GM23338 (cell line): Measurements from ENCODE around the gene CLC. TPM values are rescaled to one million over a fixed set of nuclear protein-coding genes. Genes with fewer than 3 reads are reported as not detected.

Experiments used
- ATAC-seq: fragments of 200-7000 bp; cut with Tn5 transposase; 3 replicates; pipeline ENCODE4 v1.9.1; 2020
- DNase-seq: peaks from one replicate; pipeline ENCODE4 v3.0.0-alpha.2; 2015; ENCODE audit warnings: low spot score
- H2AFZ ChIP-seq: fragments of 200-600 bp; sonication (generic); 2 replicates; pipeline ENCODE4 v1.8.0; 2016; ENCODE audit warnings: antibody characterized with exemption, mild to moderate bottlenecking, moderate library complexity
- H3F3A ChIP-seq: fragments of 200-600 bp; sonication (generic); replicated peaks from 2 replicates; pipeline ENCODE4 v1.8.0; 2017; ENCODE audit warnings: antibody characterized with exemption, mixed run types, low read depth
- H3K27ac ChIP-seq: fragments of 200-600 bp; sonication (generic); 2 replicates; pipeline ENCODE4 v1.6.1; 2016; ENCODE audit warnings: low read depth
- H3K27me3 ChIP-seq: fragments of 200-600 bp; sonication (generic); 2 replicates; pipeline ENCODE4 v1.8.0; 2016; ENCODE audit warnings: mild to moderate bottlenecking, mixed run types, moderate library complexity; ENCODE audit not compliant: insufficient read depth
- H3K36me3 ChIP-seq: fragments of 200-600 bp; sonication (generic); 2 replicates; pipeline ENCODE4 v1.8.0; 2016; ENCODE audit warnings: mild to moderate bottlenecking; ENCODE audit not compliant: insufficient read depth
- H3K4me1 ChIP-seq: fragments of 200-600 bp; sonication (generic); 2 replicates; pipeline ENCODE4 v1.8.0; 2016; ENCODE audit warnings: mild to moderate bottlenecking, moderate library complexity; ENCODE audit not compliant: insufficient read depth
- H3K4me2 ChIP-seq: fragments of 200-600 bp; sonication (generic); 2 replicates; pipeline ENCODE4 v1.7.1; 2017; ENCODE audit warnings: mixed run types
- H3K4me3 ChIP-seq: fragments of 200-600 bp; sonication (generic); 2 replicates; pipeline ENCODE4 v1.6.1; 2016; ENCODE audit warnings: mixed run types
- H3K79me2 ChIP-seq: fragments of 200-600 bp; sonication (generic); replicated peaks from 2 replicates; pipeline ENCODE4 v1.8.0; 2017; ENCODE audit warnings: mild to moderate bottlenecking; ENCODE audit not compliant: insufficient read depth
- H3K9me2 ChIP-seq: fragments of 200-600 bp; sonication (generic); 2 replicates; pipeline ENCODE4 v1.8.0; 2017; ENCODE audit not compliant: insufficient read depth
- H4K20me1 ChIP-seq: fragments of 200-600 bp; sonication (generic); replicated peaks from 2 replicates; pipeline ENCODE4 v1.8.0; 2017; ENCODE audit warnings: mild to moderate bottlenecking; ENCODE audit not compliant: insufficient read depth
- H3K27ac Mint-ChIP-seq: 2 replicates; pipeline ENCODE4 v1.8.0; 2020; ENCODE audit warnings: inconsistent platforms, mild to moderate bottlenecking, moderate library complexity, mixed read lengths
- H3K27me3 Mint-ChIP-seq: 3 replicates; pipeline ENCODE4 v1.8.0; 2022; ENCODE audit warnings: low read depth, mild to moderate bottlenecking, moderate library complexity, mixed read lengths, inconsistent platforms; ENCODE audit not compliant: insufficient read depth, poor library complexity
- H3K36me3 Mint-ChIP-seq: 3 replicates; pipeline ENCODE4 v1.8.0; 2021; ENCODE audit warnings: low read depth, mild to moderate bottlenecking, inconsistent platforms, moderate library complexity, mixed read lengths
- H3K4me1 Mint-ChIP-seq: 3 replicates; pipeline ENCODE4 v1.8.0; 2020; ENCODE audit warnings: mild to moderate bottlenecking, inconsistent platforms, mixed read lengths
- H3K4me3 Mint-ChIP-seq: 3 replicates; pipeline ENCODE4 v1.8.0; 2021; ENCODE audit warnings: moderate library complexity, mild to moderate bottlenecking, inconsistent platforms, mixed read lengths
- H3K9me3 Mint-ChIP-seq: 3 replicates; pipeline ENCODE4 v1.8.0; 2020; ENCODE audit warnings: moderate library complexity, mild to moderate bottlenecking, inconsistent platforms, mixed read lengths
- CREB1 ChIP-seq: fragments of 250-450 bp; sonication (Bioruptor Pico); IDR thresholded peaks from 2 replicates; pipeline ENCODE4 v1.5.0; 2020; ENCODE audit warnings: low read depth, mild to moderate bottlenecking, moderate library complexity
- EZH2 ChIP-seq: fragments of 200-600 bp; sonication (generic); IDR thresholded peaks from one replicate; pipeline ENCODE4 v1.8.0; 2017; ENCODE audit warnings: antibody characterized with exemption, mild to moderate bottlenecking, low read depth; ENCODE audit not compliant: unreplicated experiment
- EZH2phosphoT487 ChIP-seq: fragments of 200-600 bp; sonication (generic); IDR thresholded peaks from one replicate; pipeline ENCODE4 v1.8.1; 2018; ENCODE audit warnings: antibody characterized with exemption; ENCODE audit not compliant: unreplicated experiment
- JUNB ChIP-seq: IDR thresholded peaks from one replicate; pipeline ENCODE4 v1.6.1; 2016; ENCODE audit warnings: antibody characterized with exemption; ENCODE audit not compliant: unreplicated experiment
- NANOG ChIP-seq: IDR thresholded peaks from 2 replicates; pipeline ENCODE4 v1.6.1; 2016; ENCODE audit warnings: antibody characterized with exemption, borderline replicate concordance
- POLR2AphosphoS5 ChIP-seq: IDR thresholded peaks from 2 replicates; pipeline ENCODE4 v1.6.1; 2016; ENCODE audit warnings: antibody characterized with exemption, low read depth
- STAT1 ChIP-seq: IDR thresholded peaks from one replicate; pipeline ENCODE4 v1.6.1; 2016; ENCODE audit warnings: antibody characterized with exemption; ENCODE audit not compliant: unreplicated experiment
- ZNF114 ChIP-seq: fragments of 250-450 bp; sonication (Bioruptor Pico); IDR thresholded peaks from 2 replicates; pipeline ENCODE4 v1.5.0; 2020; ENCODE audit warnings: mild to moderate bottlenecking, moderate library complexity
- ZNF331 ChIP-seq: fragments of 250-450 bp; sonication (Bioruptor Pico); IDR thresholded peaks from 2 replicates; pipeline ENCODE4 v1.5.0; 2020; ENCODE audit warnings: low read depth, mild to moderate bottlenecking, moderate library complexity
- polyA plus RNA-seq: library from polyadenylated mRNA; unstranded; fragments of >200 nt; fragmentation: Nextera tagmentation; extraction: Ambion mirVana; gene quantifications from 2 replicates; pipeline ENCODE4 v1.2.1, GENCODE V29; 2016
- total RNA-seq: library from RNA; depleted of rRNA; stranded (reverse); fragments of >200 nt; shearing (Covaris generic); gene quantifications from 2 replicates; pipeline ENCODE4 v1.2.3, GENCODE V29; 2014
- TF ChIP-seq, protein P1 (sequence below): IDR thresholded peaks from 2 replicates; pipeline ENCODE4 v1.6.1; 2016; ENCODE audit warnings: antibody characterized with exemption
- TF ChIP-seq, protein P2 (sequence below): IDR thresholded peaks from one replicate; pipeline ENCODE4 v1.6.1; 2018; ENCODE audit warnings: antibody characterized with exemption; ENCODE audit not compliant: unreplicated experiment
- TF ChIP-seq, protein P3 (sequence below), 2 experiments: fragments of 200-600 bp in 1 of 2; sonication (generic) in 1 of 2; conservative IDR thresholded peaks; 2 replicates each; pipeline versions ENCODE4 v1.5.1 to v1.6.1; 2016 to 2017; ENCODE audit warnings: antibody characterized with exemption in 2 of 2, low read depth in 2 of 2, mild to moderate bottlenecking in 2 of 2, moderate library complexity in 1 of 2
- TF ChIP-seq, protein P4 (sequence below): fragments of 250-450 bp; sonication (Bioruptor Pico); IDR thresholded peaks from 2 replicates; pipeline ENCODE4 v1.5.0; 2020; ENCODE audit warnings: mild to moderate bottlenecking, moderate library complexity

CLC gene
- total and polyA plus RNA-seq, 2 experiments from 2014 or later: not detected

DNA sequence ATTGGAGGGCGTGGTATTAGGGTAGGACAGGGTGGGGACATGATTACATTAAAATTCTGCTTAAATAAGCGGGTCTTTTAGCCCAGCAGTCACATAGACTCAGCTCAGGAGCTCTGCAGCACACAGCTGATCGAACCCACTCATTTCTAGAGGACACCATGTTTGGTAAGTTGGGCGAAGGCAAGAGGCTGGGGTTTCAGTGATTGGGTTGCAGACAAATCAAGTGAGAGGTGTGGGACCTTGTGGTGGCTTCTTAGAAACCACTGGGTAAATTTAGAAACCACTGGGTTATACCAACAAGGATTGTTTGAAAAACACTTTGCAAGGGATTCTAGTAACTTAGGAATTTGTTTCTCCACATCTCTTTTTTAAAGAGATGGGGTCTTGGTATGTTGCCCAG, 40.9 kb upstream of the CLC start, which contains the start of gene LEUTX:
LEUTX (plus strand) TSS at position 92 of the 400 bp plus-strand sequence; CDS start at position 159, 67 bp downstream.
- H3K27ac Mint-ChIP-seq: no peak within 1 kb of the TSS
- Histone ChIP-seq H3F3A (no peaks in the 10 kb centered on the region), H2AFZ (peak within 1 kb of the TSS; percentile 5), H3K27me3 (no peaks in the 10 kb centered on the region), H3K4me3 (no peak within 1 kb of the TSS), H3K4me2 (no peak within 1 kb of the TSS), H4K20me1 (no peaks in the 10 kb centered on the region; the same call in 1 of the 2 replicates), H3K36me3 (no peaks in the 10 kb centered on the region), H3K79me2 (no peaks in the 10 kb centered on the region), H3K4me1 (no peaks in the 10 kb centered on the region), H3K9me2 (no peaks in the 10 kb centered on the region), H3K27ac (no peak within 1 kb of the TSS)
- H3K9me3 Mint-ChIP-seq: no peaks in the 10 kb centered on the region
- ATAC-seq: no peak
- H3K4me3 Mint-ChIP-seq: no peak within 1 kb of the TSS
- no peaks in the 10 kb centered on the region for H3K36me3 Mint-ChIP-seq
- H3K27me3 Mint-ChIP-seq: no peaks in the 10 kb centered on the region
- H3K4me1 Mint-ChIP-seq: no peaks in the 10 kb centered on the region
- TF ChIP-seq CREB1: no peak
- TF ChIP-seq, protein P1, sequence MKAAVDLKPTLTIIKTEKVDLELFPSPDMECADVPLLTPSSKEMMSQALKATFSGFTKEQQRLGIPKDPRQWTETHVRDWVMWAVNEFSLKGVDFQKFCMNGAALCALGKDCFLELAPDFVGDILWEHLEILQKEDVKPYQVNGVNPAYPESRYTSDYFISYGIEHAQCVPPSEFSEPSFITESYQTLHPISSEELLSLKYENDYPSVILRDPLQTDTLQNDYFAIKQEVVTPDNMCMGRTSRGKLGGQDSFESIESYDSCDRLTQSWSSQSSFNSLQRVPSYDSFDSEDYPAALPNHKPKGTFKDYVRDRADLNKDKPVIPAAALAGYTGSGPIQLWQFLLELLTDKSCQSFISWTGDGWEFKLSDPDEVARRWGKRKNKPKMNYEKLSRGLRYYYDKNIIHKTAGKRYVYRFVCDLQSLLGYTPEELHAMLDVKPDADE: no peak
- TF ChIP-seq ZNF114 (CRISPR knock-in tag): no peak
- TF ChIP-seq, protein P2, sequence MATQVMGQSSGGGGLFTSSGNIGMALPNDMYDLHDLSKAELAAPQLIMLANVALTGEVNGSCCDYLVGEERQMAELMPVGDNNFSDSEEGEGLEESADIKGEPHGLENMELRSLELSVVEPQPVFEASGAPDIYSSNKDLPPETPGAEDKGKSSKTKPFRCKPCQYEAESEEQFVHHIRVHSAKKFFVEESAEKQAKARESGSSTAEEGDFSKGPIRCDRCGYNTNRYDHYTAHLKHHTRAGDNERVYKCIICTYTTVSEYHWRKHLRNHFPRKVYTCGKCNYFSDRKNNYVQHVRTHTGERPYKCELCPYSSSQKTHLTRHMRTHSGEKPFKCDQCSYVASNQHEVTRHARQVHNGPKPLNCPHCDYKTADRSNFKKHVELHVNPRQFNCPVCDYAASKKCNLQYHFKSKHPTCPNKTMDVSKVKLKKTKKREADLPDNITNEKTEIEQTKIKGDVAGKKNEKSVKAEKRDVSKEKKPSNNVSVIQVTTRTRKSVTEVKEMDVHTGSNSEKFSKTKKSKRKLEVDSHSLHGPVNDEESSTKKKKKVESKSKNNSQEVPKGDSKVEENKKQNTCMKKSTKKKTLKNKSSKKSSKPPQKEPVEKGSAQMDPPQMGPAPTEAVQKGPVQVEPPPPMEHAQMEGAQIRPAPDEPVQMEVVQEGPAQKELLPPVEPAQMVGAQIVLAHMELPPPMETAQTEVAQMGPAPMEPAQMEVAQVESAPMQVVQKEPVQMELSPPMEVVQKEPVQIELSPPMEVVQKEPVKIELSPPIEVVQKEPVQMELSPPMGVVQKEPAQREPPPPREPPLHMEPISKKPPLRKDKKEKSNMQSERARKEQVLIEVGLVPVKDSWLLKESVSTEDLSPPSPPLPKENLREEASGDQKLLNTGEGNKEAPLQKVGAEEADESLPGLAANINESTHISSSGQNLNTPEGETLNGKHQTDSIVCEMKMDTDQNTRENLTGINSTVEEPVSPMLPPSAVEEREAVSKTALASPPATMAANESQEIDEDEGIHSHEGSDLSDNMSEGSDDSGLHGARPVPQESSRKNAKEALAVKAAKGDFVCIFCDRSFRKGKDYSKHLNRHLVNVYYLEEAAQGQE: no peak
- TF ChIP-seq EZH2: no peak
- TF ChIP-seq STAT1: no peak
- no peak for TF ChIP-seq POLR2AphosphoS5
- no peak for TF ChIP-seq ZNF331 (CRISPR knock-in tag)
- TF ChIP-seq EZH2phosphoT487: no peak
- TF ChIP-seq NANOG: no peak
- TF ChIP-seq JUNB: no peak
- TF ChIP-seq, protein P3, sequence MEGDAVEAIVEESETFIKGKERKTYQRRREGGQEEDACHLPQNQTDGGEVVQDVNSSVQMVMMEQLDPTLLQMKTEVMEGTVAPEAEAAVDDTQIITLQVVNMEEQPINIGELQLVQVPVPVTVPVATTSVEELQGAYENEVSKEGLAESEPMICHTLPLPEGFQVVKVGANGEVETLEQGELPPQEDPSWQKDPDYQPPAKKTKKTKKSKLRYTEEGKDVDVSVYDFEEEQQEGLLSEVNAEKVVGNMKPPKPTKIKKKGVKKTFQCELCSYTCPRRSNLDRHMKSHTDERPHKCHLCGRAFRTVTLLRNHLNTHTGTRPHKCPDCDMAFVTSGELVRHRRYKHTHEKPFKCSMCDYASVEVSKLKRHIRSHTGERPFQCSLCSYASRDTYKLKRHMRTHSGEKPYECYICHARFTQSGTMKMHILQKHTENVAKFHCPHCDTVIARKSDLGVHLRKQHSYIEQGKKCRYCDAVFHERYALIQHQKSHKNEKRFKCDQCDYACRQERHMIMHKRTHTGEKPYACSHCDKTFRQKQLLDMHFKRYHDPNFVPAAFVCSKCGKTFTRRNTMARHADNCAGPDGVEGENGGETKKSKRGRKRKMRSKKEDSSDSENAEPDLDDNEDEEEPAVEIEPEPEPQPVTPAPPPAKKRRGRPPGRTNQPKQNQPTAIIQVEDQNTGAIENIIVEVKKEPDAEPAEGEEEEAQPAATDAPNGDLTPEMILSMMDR (conservative IDR thresholded peaks at IDR 0.05; ENCODE audit: low read depth in 2 of 2): no peak
- TF ChIP-seq, protein P4, sequence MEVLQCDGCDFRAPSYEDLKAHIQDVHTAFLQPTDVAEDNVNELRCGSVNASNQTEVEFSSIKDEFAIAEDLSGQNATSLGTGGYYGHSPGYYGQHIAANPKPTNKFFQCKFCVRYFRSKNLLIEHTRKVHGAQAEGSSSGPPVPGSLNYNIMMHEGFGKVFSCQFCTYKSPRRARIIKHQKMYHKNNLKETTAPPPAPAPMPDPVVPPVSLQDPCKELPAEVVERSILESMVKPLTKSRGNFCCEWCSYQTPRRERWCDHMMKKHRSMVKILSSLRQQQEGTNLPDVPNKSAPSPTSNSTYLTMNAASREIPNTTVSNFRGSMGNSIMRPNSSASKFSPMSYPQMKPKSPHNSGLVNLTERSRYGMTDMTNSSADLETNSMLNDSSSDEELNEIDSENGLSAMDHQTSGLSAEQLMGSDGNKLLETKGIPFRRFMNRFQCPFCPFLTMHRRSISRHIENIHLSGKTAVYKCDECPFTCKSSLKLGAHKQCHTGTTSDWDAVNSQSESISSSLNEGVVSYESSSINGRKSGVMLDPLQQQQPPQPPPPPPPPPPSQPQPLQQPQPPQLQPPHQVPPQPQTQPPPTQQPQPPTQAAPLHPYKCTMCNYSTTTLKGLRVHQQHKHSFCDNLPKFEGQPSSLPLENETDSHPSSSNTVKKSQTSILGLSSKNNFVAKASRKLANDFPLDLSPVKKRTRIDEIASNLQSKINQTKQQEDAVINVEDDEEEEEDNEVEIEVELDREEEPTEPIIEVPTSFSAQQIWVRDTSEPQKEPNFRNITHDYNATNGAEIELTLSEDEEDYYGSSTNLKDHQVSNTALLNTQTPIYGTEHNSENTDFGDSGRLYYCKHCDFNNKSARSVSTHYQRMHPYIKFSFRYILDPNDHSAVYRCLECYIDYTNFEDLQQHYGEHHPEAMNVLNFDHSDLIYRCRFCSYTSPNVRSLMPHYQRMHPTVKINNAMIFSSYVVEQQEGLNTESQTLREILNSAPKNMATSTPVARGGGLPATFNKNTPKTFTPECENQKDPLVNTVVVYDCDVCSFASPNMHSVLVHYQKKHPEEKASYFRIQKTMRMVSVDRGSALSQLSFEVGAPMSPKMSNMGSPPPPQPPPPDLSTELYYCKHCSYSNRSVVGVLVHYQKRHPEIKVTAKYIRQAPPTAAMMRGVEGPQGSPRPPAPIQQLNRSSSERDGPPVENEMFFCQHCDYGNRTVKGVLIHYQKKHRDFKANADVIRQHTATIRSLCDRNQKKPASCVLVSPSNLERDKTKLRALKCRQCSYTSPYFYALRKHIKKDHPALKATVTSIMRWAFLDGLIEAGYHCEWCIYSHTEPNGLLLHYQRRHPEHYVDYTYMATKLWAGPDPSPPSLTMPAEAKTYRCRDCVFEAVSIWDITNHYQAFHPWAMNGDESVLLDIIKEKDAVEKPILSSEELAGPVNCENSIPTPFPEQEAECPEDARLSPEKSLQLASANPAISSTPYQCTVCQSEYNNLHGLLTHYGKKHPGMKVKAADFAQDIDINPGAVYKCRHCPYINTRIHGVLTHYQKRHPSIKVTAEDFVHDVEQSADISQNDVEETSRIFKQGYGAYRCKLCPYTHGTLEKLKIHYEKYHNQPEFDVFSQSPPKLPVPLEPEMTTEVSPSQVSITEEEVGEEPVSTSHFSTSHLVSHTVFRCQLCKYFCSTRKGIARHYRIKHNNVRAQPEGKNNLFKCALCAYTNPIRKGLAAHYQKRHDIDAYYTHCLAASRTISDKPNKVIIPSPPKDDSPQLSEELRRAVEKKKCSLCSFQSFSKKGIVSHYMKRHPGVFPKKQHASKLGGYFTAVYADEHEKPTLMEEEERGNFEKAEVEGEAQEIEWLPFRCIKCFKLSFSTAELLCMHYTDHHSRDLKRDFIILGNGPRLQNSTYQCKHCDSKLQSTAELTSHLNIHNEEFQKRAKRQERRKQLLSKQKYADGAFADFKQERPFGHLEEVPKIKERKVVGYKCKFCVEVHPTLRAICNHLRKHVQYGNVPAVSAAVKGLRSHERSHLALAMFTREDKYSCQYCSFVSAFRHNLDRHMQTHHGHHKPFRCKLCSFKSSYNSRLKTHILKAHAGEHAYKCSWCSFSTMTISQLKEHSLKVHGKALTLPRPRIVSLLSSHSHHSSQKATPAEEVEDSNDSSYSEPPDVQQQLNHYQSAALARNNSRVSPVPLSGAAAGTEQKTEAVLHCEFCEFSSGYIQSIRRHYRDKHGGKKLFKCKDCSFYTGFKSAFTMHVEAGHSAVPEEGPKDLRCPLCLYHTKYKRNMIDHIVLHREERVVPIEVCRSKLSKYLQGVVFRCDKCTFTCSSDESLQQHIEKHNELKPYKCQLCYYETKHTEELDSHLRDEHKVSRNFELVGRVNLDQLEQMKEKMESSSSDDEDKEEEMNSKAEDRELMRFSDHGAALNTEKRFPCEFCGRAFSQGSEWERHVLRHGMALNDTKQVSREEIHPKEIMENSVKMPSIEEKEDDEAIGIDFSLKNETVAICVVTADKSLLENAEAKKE (CRISPR knock-in tag): no peak
- no peak for DNase-seq
